ENCODE data around the gene SLC6A6. TPM values are rescaled to one million over a fixed set of nuclear protein-coding genes. Genes with fewer than 3 reads are reported as not detected.

SLC6A6 gene
- total RNA-seq, 2 experiments from 2014 or later, result 39.8 to 42.6 TPM

DNA sequence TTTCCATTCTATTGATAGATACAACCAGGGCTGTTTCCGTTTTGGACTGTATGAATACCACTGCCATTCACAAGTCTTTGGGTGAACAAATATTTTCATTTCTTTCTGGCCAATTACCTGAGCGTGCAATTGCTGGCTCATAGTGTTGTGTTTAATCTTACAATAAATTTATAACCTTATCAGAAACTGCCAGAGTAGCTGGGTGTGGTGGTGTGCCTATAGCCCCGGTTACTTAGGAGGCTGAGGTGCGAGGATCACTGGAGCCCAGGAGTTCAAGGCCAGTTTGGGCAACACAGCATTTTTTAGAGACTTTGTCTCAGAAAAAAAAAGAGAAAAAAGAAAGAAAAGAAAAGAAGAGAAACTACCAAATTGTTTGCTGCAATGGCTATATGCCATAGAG is 5.4 kb upstream of the SLC6A6 start:
- no peak overlapping the region for H3K4me3 Mint-ChIP-seq
- H3K4me1 Mint-ChIP-seq, result peaks cover 20% of the 10 kb centered on the region
- H3K27ac Mint-ChIP-seq, result peak overlapping the region; percentile 26
- POLR2A ChIA-PET, result interaction anchor here (1.2 kb wide), 1 partner anchor 18 kb away, joined by 3 read pairs; no protein-coding TSS in a partner anchor
- ATAC-seq (ENCODE audit: low read depth), result no peak
- DNase-seq, result no peak
- H3K27me3 Mint-ChIP-seq, result peaks cover 6% of the 10 kb centered on the region
- no peaks in the 10 kb centered on the region for H3K36me3 Mint-ChIP-seq
- no peaks in the 10 kb centered on the region for H3K9me3 Mint-ChIP-seq

DNA sequence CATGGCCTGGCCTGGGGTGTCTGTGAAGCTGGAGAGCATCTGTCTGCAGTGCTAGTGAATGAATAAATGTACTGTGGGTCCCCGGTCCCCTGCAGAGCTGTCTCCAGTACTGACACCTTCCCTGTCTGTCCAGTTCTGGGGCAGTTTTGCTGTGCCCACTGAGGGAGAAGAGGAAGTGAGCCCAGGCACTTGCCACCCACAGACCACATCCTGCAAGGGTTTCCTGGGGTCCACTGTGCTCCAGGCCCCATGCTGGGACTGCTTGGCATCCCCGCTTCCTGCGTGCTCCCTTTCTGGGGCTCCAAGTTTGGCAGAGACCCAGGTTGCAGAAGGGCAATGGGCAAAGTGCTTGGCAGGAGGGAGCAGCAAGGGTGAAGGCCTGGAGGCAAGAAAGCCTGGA is 4.9 kb upstream of the SLC6A6 start:
- DNase-seq (no peak), ATAC-seq (ENCODE audit: low read depth) (peak; percentile 15)
- H3K27me3 Mint-ChIP-seq, result peaks cover 6% of the 10 kb centered on the region
- peak overlapping the region; percentile 26 for H3K27ac Mint-ChIP-seq
- H3K4me1 Mint-ChIP-seq, result peaks cover 22% of the 10 kb centered on the region
- POLR2A ChIA-PET, result interaction anchor here (1.2 kb wide), 1 partner anchor 19 kb away, joined by 3 read pairs; no protein-coding TSS in a partner anchor
- H3K36me3 Mint-ChIP-seq, result no peaks in the 10 kb centered on the region
- H3K4me3 Mint-ChIP-seq, result no peak overlapping the region
- no peaks in the 10 kb centered on the region for H3K9me3 Mint-ChIP-seq

- Mint-ChIP-seq H3K27ac (no peak overlapping the region), H3K27me3 (peaks cover 5% of the 10 kb centered on the region), H3K4me3 (no peak overlapping the region)
Observed at GRCh38 chr3:14397940-14398796, 4.2 kb upstream of the SLC6A6 start.

GRCh38 chr3:14398797-14399106 is 3.7 kb upstream of the SLC6A6 start:
- DNase-seq, result no peak
- H3K4me3 Mint-ChIP-seq, result no peak overlapping the region
- ATAC-seq (ENCODE audit: low read depth), result no peak
- H3K27ac Mint-ChIP-seq, result no peak overlapping the region
- H3K36me3 Mint-ChIP-seq, result no peaks in the 10 kb centered on the region
- peaks cover 5% of the 10 kb centered on the region for H3K27me3 Mint-ChIP-seq
- POLR2A ChIA-PET, result no interaction called here
- peaks cover 26% of the 10 kb centered on the region for H3K4me1 Mint-ChIP-seq
- H3K9me3 Mint-ChIP-seq, result no peaks in the 10 kb centered on the region

More at GRCh38 chr3:14397940-14398796, 4.2 kb upstream of the SLC6A6 start:
- peaks cover 24% of the 10 kb centered on the region for H3K4me1 Mint-ChIP-seq
- no peak for ATAC-seq (ENCODE audit: low read depth)
- POLR2A ChIA-PET, result interaction anchor here (1.2 kb wide), 1 partner anchor 19 kb away, joined by 3 read pairs; no protein-coding TSS in a partner anchor
- H3K9me3 Mint-ChIP-seq, result no peaks in the 10 kb centered on the region
- no peak for DNase-seq
- no peaks in the 10 kb centered on the region for H3K36me3 Mint-ChIP-seq

DNA sequence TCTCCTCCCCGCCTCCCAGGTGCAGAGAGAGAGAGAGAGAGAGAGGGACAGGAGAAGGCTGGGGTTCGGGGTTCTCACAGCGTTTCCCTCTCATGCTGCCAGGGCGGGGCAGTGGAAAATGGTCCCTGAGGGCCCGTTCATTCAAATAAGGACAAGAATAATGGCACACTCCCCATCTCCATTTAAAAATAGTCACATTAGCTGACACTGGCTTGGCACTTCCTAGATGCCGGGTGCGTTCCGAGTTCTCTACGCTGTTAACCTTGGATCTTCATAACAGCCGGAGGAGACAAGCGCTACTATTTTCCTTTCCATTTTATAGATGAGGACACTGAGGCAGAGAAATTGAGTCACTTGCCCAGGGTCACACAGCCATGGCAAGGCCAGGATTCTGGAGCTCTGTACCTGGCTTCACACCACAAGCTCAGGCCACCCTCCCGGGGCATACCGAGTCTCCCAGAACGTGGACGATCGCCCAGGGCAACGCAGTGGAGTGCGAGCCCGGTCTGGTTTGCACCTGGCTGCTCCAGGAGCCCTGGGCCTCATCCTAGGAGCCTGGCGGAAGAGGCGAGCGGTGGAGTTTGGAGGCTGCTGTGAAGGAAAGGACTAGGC is 608 bp upstream of the SLC6A6 start:
- peaks cover 5% of the 10 kb centered on the region for H3K27me3 Mint-ChIP-seq
- DNase-seq, result no peak
- peaks cover 2% of the 10 kb centered on the region for H3K36me3 Mint-ChIP-seq
- H3K9me3 Mint-ChIP-seq, result no peaks in the 10 kb centered on the region
- POLR2A ChIA-PET, result interaction anchor here (0.6 to 5.1 kb wide), 11 partner anchors 8 to 476 kb away, joined by 3 to 61 read pairs (median 5); partner anchors contain the start of genes CCDC174, CHCHD4, LSM3 and TMEM43
- peak overlapping the region; percentile 95 for H3K27ac Mint-ChIP-seq
- H3K4me3 Mint-ChIP-seq, result peak overlapping the region; percentile 93
- ATAC-seq (ENCODE audit: low read depth), result no peak
- peaks cover 49% of the 10 kb centered on the region for H3K4me1 Mint-ChIP-seq

DNA sequence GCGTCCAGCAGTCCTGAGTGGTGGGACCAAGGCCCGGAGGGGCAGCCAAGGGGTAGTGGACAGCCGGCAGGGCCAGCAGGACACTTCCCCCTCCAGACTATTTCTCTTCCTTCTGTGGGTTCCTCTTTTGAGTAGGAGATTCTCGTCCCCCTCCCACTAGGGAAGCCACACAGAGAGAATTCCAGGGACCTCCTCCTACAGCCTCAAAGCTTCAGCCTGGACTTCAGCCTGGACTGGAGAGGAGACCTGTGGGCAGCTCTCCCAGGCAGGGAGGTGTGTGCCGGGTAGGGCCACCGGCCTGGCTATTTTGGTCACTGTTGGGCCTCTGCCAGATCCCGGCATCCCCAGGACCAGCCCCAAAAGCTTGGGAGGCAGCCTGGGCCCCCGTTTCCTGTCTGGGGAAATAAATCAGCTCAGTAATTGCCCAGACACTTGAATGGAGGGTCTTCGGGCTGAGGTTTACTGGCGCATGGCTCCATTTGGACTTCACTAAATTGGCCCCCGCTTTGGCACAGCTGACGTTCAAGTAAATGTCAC is 1.3 kb downstream of the SLC6A6 start:
- H3K27ac Mint-ChIP-seq, result peak overlapping the region; percentile 95
- peak overlapping the region; percentile 98 for H3K4me3 Mint-ChIP-seq
- no peaks in the 10 kb centered on the region for H3K9me3 Mint-ChIP-seq
- peaks cover 5% of the 10 kb centered on the region for H3K27me3 Mint-ChIP-seq
- no peak for ATAC-seq (ENCODE audit: low read depth)
- peaks cover 37% of the 10 kb centered on the region for H3K4me1 Mint-ChIP-seq
- no peak for DNase-seq
- H3K36me3 Mint-ChIP-seq, result peaks cover 4% of the 10 kb centered on the region
- POLR2A ChIA-PET, result interaction anchor here (0.8 to 5.1 kb wide), 4 partner anchors 22 to 225 kb away, joined by 3 to 61 read pairs (median 27); partner anchors contain the start of genes LSM3 and XPC

- H3K36me3 Mint-ChIP-seq, result peaks cover 4% of the 10 kb centered on the region
- POLR2A ChIA-PET, result interaction anchor here (0.6 to 5.1 kb wide), 5 partner anchors 22 to 226 kb away, joined by 3 to 61 read pairs (median 6); partner anchors contain the start of genes LSM3 and XPC
- ATAC-seq (ENCODE audit: low read depth), result no peak
- no peak for DNase-seq
- H3K27ac Mint-ChIP-seq, result peak overlapping the region; percentile 46
- H3K4me1 Mint-ChIP-seq, result peaks cover 40% of the 10 kb centered on the region
- H3K27me3 Mint-ChIP-seq, result peaks cover 5% of the 10 kb centered on the region
- no peaks in the 10 kb centered on the region for H3K9me3 Mint-ChIP-seq
- peak overlapping the region; percentile 98 for H3K4me3 Mint-ChIP-seq
Observed at GRCh38 chr3:14404186-14404585, 1.8 kb downstream of the SLC6A6 start.

DNA sequence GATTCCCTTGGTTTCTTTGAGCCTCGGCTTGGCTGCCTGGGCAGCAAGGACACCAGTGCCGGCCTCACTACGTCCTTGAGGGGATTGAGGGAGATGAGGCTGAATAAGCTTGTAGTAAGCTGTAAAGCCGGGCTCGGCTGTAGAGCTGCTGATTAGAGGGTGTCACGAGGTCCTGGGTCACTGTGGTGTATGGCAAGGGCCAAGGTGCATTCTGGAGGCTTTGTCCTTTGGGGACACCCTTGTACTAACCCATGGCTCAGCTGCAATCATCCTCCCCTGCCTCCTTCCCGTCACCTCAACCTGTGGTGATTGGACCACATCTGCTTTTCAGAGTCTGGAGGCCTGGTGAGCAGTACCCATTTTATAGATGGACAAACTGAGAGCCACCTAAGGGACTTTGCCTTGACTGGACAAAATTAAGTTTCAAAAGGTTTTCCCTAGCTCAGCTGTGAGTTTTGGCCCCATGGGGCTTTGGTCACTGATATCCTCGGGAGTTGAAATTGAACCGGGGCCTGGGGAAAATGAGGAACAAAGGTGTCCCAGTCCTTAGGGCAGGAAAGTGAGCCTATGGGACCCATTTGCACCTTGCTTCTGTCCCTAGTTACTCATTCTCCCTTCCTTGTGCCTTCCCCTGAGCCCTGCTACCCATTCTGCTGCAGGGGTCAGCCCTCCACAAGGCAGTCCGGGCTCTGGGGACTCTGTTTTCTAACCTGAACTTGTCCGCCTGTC is 2.4 kb downstream of the SLC6A6 start:
- Mint-ChIP-seq H3K9me3 (no peaks in the 10 kb centered on the region), H3K27ac (peak overlapping the region; percentile 38), H3K4me1 (peaks cover 40% of the 10 kb centered on the region), H3K4me3 (peak overlapping the region; percentile 98), H3K27me3 (peaks cover 2% of the 10 kb centered on the region), H3K36me3 (peaks cover 7% of the 10 kb centered on the region)
- POLR2A ChIA-PET, result interaction anchor here (0.6 to 5.1 kb wide), 4 partner anchors 21 to 186 kb away, joined by 4 to 61 read pairs (median 28); no protein-coding TSS in a partner anchor
- ATAC-seq (ENCODE audit: low read depth), result no peak
- DNase-seq, result no peak

- DNase-seq (no peak), ATAC-seq (ENCODE audit: low read depth) (no peak)
- POLR2A ChIA-PET, result interaction anchor here (0.8 to 5.1 kb wide), 3 partner anchors 16 to 26 kb away, joined by 3 to 61 read pairs (median 50); no protein-coding TSS in a partner anchor
- no peaks in the 10 kb centered on the region for H3K27me3 Mint-ChIP-seq
- peaks cover 7% of the 10 kb centered on the region for H3K36me3 Mint-ChIP-seq
- peaks cover 45% of the 10 kb centered on the region for H3K4me1 Mint-ChIP-seq
- peak overlapping the region; percentile 38 for H3K27ac Mint-ChIP-seq
- no peaks in the 10 kb centered on the region for H3K9me3 Mint-ChIP-seq
- no peak overlapping the region for H3K4me3 Mint-ChIP-seq
Observed at GRCh38 chr3:14405360-14406238, 3.2 kb downstream of the SLC6A6 start.

DNA sequence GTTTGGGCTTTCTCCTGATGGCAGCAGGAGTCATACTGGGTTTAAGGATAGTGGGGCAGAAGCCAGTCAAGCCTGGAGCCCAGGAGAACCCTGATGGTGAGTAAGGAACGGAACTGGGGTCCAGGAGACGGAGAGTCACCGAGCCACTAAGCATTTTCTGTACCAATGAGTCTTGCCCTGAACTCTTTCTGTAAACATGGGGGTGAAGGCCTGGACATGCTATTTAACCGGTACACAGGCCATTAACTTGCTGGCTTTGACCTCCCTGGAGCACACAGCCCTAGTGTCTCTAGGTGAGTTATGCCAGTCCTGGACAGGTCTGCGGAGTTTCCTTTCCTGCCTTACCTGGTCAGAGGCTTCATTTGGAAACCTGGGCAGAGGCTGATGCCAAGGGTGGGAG is 3.9 kb downstream of the SLC6A6 start:
- no peak for ATAC-seq (ENCODE audit: low read depth)
- Mint-ChIP-seq H3K4me1 (peaks cover 49% of the 10 kb centered on the region), H3K4me3 (no peak overlapping the region), H3K27ac (peak overlapping the region; percentile 4), H3K9me3 (no peaks in the 10 kb centered on the region), H3K36me3 (peaks cover 12% of the 10 kb centered on the region), H3K27me3 (no peaks in the 10 kb centered on the region)
- no peak for DNase-seq
- POLR2A ChIA-PET, result interaction anchor here (1.3 to 5.1 kb wide), 2 partner anchors 19 to 25 kb away, joined by 3 to 61 read pairs; no protein-coding TSS in a partner anchor

- no peak for ATAC-seq (ENCODE audit: low read depth)
- H3K27ac Mint-ChIP-seq, result peak overlapping the region; percentile 4
- DNase-seq, result no peak
- peaks cover 48% of the 10 kb centered on the region for H3K4me1 Mint-ChIP-seq
- H3K36me3 Mint-ChIP-seq, result peaks cover 13% of the 10 kb centered on the region
- POLR2A ChIA-PET, result interaction anchor here (0.7 to 1.3 kb wide), 2 partner anchors 18 to 150 kb away, joined by 3 read pairs; no protein-coding TSS in a partner anchor
- no peak overlapping the region for H3K4me3 Mint-ChIP-seq
- no peaks in the 10 kb centered on the region for H3K9me3 Mint-ChIP-seq
- no peaks in the 10 kb centered on the region for H3K27me3 Mint-ChIP-seq
Observed at GRCh38 chr3:14406766-14407165, 4.4 kb downstream of the SLC6A6 start.

- peaks cover 13% of the 10 kb centered on the region for H3K36me3 Mint-ChIP-seq
- no peaks in the 10 kb centered on the region for H3K27me3 Mint-ChIP-seq
- peaks cover 44% of the 10 kb centered on the region for H3K4me1 Mint-ChIP-seq
- H3K4me3 Mint-ChIP-seq, result no peak overlapping the region
- no peaks in the 10 kb centered on the region for H3K9me3 Mint-ChIP-seq
- H3K27ac Mint-ChIP-seq, result no peak overlapping the region
- ATAC-seq (ENCODE audit: low read depth), result no peak
- POLR2A ChIA-PET, result interaction anchor here (0.7 to 1.3 kb wide), 2 partner anchors 18 to 150 kb away, joined by 3 read pairs; no protein-coding TSS in a partner anchor
- no peak for DNase-seq
Observed at GRCh38 chr3:14407203-14407602, 4.8 kb downstream of the SLC6A6 start.
